Pancreas (tissue), 10 donors: ENCODE results near the gene APOO. TPM values are rescaled to one million over a fixed set of nuclear protein-coding genes. Genes with fewer than 3 reads are reported as not detected.

ENCODE experiments used
- ATAC-seq, 4 donors: fragments of 200-7000 bp; cut with Tn5 transposase; one replicate each; pipeline versions ENCODE4 v1.8.0 to v1.9.1; 2020; ENCODE audit warnings: mild to moderate bottlenecking in 4 of 4, moderate library complexity in 4 of 4
- DNase-seq, 6 donors: peaks; one replicate each; pipeline ENCODE4 v3.0.0-alpha.2; 2020
- FAIRE-seq: peaks from 2 replicates; lab custom pipeline; 2012; peaks lifted over from hg19 to GRCh38; lab: Jason Lieb, UNC
- H3K27ac ChIP-seq, 4 donors: fragments of 200-600 bp; sonication (generic); 1 replicate in 3 of 4; 2 replicates in 1 of 4; pipeline versions ENCODE4 v1.5.0 to v1.8.0; 2020
- H3K27me3 ChIP-seq, 4 donors: fragments of 200-600 bp; one replicate each; pipeline ENCODE4 v1.8.0; 2021
- H3K36me3 ChIP-seq, 3 donors: fragments of 200-600 bp; sonication (generic) in 1 of 3; one replicate each; pipeline versions ENCODE4 v1.5.0 to v1.8.0; 2020 to 2021
- H3K4me1 ChIP-seq, 3 donors: fragments of 200-600 bp; one replicate each; pipeline ENCODE4 v1.8.0; 2021
- H3K4me3 ChIP-seq, 4 donors: fragments of 200-600 bp; sonication (generic) in 2 of 4; one replicate each; pipeline versions ENCODE4 v1.5.0 to v1.8.0; 2020 to 2021
- H3K9me3 ChIP-seq, 4 donors: fragments of 200-600 bp; one replicate each; pipeline ENCODE4 v1.8.0; 2021
- CTCF ChIP-seq, 4 donors: fragments of 200-600 bp; sonication (generic) in 3 of 4; IDR thresholded peaks; one replicate each; pipeline versions ENCODE4 v1.5.0 to v1.8.0; 2021; ENCODE audit warnings: antibody characterized with exemption in 4 of 4
- WGBS, 2 donors: extraction: QIAGEN DNeasy Blood & Tissue Kit; methylation state at CpG; one replicate each; pipeline ENCODE4 v1.1.7; 2013; 5-methylcytosine and 5-hydroxymethylcytosine counted together
- intact Hi-C, 3 donors: fragments of 100-400 bp; cut with DNase I; formaldehyde crosslinking; loops; one replicate each; pipeline versions ENCODE4 v1.11.1 to v1.14.2; 2022
- polyA plus RNA-seq, 2 donors: library from polyadenylated mRNA; stranded (reverse); fragments of 200-250 nt; gene quantifications; one replicate each; pipeline ENCODE4 v1.2.3, GENCODE V29; 2013
- total RNA-seq, 6 donors: library from RNA; stranded (reverse); fragmentation: NEBNext Ultra II Directional in 4 of 6; extraction: Animal tissue kit (Norgen Biotek cat#: 25700) in 4 of 6; gene quantifications; one replicate each; pipeline versions ENCODE4 v1.2.1 to v1.2.4, GENCODE V29; 2021 to 2023
- donor health status: healthy with polysubstance abuse.
- donor health status: DM: no; HTN: no; CAD: no; lungs with moderate emphysema.
- donor health status: DM: no; HTN: no; CAD: no.
- donor health status: control.
- donor health status: control.
- donor health status: Bipolar disorder and iron deficiency.
- donor health status: DM: yes; HTN: yes; CAD: no.
- donor health status: DM: no; HTN: no; CAD: no.
- donor health status: DM: no; HTN: no; CAD: no.
- donor health status: DM: yes; HTN: yes; CAD: no.

Gene APOO
- total and polyA plus RNA-seq, 8 donors, result 4.8 to 16.9 (median 8.9) TPM

- H3K27ac ChIP-seq, result no peak overlapping the region
- H3K4me3 ChIP-seq, result no peak overlapping the region
- 72 to 87% methylated on average over 3 of the region's 3 CpGs for WGBS, 2 donors
- FAIRE-seq, result no peak
- no peaks in the 10 kb centered on the region for H3K4me1 ChIP-seq
- no peak for ATAC-seq
- no peaks in the 10 kb centered on the region for H3K36me3 ChIP-seq
- peaks cover 0 to 5% (median 0%) of the 10 kb centered on the region in 4 donors for H3K27me3 ChIP-seq
- TF ChIP-seq CTCF (IDR thresholded peaks at IDR 0.05), result no peak
- no peak for DNase-seq
- intact Hi-C loops, result no loop called here
- H3K9me3 ChIP-seq, result no peaks in the 10 kb centered on the region
These were observed 97.5 kb downstream of the APOO start for GRCh38 chrX:23810279-23810678.

- H3K4me1 ChIP-seq, result peaks cover 0 to 4% (median 0%) of the 10 kb centered on the region in 3 donors
- ATAC-seq, result no peak
- no peaks in the 10 kb centered on the region for H3K36me3 ChIP-seq
- intact Hi-C loops, result no loop called here
- no peaks in the 10 kb centered on the region for H3K9me3 ChIP-seq
- FAIRE-seq, result no peak
- H3K27me3 ChIP-seq, result no peaks in the 10 kb centered on the region
- H3K27ac ChIP-seq, result peak overlapping the region in 2 of 4 donors; percentile 69 to 81
- H3K4me3 ChIP-seq, result no peak overlapping the region
- TF ChIP-seq CTCF (IDR thresholded peaks at IDR 0.05), result no peak
- no peak for DNase-seq
- WGBS, 2 donors, result 84 to 90% methylated on average over 9 of the region's 9 CpGs
These were observed 102.3 kb downstream of the APOO start for GRCh38 chrX:23805389-23805788.

- DNase-seq (no peak), ATAC-seq (no peak), FAIRE-seq (no peak)
- Histone ChIP-seq H3K4me1 (peaks cover 0 to 4% (median 0%) of the 10 kb centered on the region in 3 donors), H3K27ac (peak overlapping the region; percentile 13 to 81 (median 52)), H3K36me3 (no peaks in the 10 kb centered on the region), H3K4me3 (no peak overlapping the region), H3K27me3 (no peaks in the 10 kb centered on the region), H3K9me3 (no peaks in the 10 kb centered on the region)
- whole genome bisulfite sequencing, 2 donors, result 84 to 91% methylated on average over 3 of the region's 3 CpGs
- TF ChIP-seq CTCF (IDR thresholded peaks at IDR 0.05), result no peak
- intact Hi-C loops, result no loop called here
These were observed 103.2 kb downstream of the APOO start for GRCh38 chrX:23804578-23804977.

- 50 to 58% methylated on average over 5 of the region's 5 CpGs for WGBS, 2 donors
- Histone ChIP-seq H3K27me3 (no peaks in the 10 kb centered on the region), H3K4me1 (peaks cover 0 to 4% (median 0%) of the 10 kb centered on the region in 3 donors), H3K4me3 (no peak overlapping the region), H3K27ac (peak overlapping the region; percentile 13 to 81 (median 52)), H3K36me3 (no peaks in the 10 kb centered on the region), H3K9me3 (no peaks in the 10 kb centered on the region)
- FAIRE-seq, result no peak
- DNase-seq, result peak in 1 of 6 donors; percentile 30
- TF ChIP-seq CTCF (IDR thresholded peaks at IDR 0.05), result no peak
- intact Hi-C loops, result no loop called here
- ATAC-seq, result peak; percentile 30 to 66 (median 64)
These were observed 103.8 kb downstream of the APOO start for GRCh38 chrX:23803931-23804381.

GRCh38 chrX:23802431-23802830 is 105.3 kb downstream of the APOO start:
- TF ChIP-seq CTCF (IDR thresholded peaks at IDR 0.05), result no peak
- DNase-seq, result no peak
- peak; percentile 83 for FAIRE-seq

More at GRCh38 chrX:23802431-23802830, 105.3 kb downstream of the APOO start:
- H3K27ac ChIP-seq, result peak overlapping the region in 1 of 4 donors; percentile 21
- H3K4me1 ChIP-seq, result peaks cover 0 to 4% (median 0%) of the 10 kb centered on the region in 3 donors
- intact Hi-C loops, result no loop called here
- H3K27me3 ChIP-seq, result no peaks in the 10 kb centered on the region
- no peaks in the 10 kb centered on the region for H3K36me3 ChIP-seq
- no peak for ATAC-seq
- H3K9me3 ChIP-seq, result no peaks in the 10 kb centered on the region
- 81 to 85% methylated on average over 5 of the region's 5 CpGs for WGBS, 2 donors
- H3K4me3 ChIP-seq, result no peak overlapping the region
